ENCODE measurements around the gene GFRA4. TPM values are rescaled to one million over a fixed set of nuclear protein-coding genes. Genes with fewer than 3 reads are reported as not detected.

Gene GFRA4
- total RNA-seq, 2 experiments from 2014 or later: not detected

DNA sequence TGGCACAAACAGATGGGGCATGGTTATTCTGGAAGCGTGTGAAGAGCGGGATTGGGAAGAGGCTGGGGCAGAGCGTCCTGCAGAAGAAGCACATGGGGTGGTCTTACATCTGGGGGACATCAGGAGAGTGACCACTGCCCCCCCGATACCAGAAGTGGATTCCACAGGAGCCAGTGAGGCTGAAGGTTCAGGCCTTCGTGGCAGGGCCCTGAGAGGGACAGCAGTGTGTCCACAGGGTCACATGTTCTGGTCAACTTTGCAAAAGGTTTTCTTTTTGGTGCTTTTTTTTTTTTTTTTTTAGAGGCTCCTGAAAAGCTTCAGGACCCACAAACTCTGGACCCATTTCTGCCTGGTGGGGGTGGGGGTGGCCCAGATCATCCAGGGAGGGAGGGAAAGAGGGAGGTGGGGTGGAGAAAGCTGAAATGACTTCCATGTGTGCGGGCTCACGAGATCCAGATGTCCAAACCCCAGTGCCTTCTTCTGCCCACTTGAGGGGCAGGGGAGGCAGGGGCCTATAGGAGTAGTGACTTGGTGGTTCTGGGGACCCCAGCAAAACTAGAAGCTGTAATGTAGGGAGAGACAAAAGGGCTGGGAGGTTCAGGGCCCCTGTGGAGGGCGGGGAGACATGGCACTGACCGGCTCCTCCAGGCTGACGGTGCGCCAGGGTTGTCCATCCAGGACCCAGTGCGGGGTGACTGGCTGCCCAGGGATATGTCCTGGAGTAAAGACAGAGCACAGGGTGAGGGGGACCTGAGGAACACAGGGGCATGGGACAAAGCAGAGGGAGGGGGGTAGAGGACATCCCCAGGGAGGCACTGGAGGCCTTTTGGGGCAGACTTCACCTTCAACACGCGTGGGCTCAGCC is 15.9 kb upstream of the GFRA4 start:
- no peak overlapping the region for H3K27ac Mint-ChIP-seq
- peaks cover 71% of the 10 kb centered on the region for H3K27me3 Mint-ChIP-seq
- H3K36me3 Mint-ChIP-seq (ENCODE audit: low read depth): no peaks in the 10 kb centered on the region
- POLR2A ChIA-PET: no interaction called here
- CTCF ChIA-PET: interaction anchor here (0.9 to 3.8 kb wide), 2 partner anchors 17 to 31 kb away, joined by 3 to 33 read pairs; no protein-coding TSS in a partner anchor
- H3K4me1 Mint-ChIP-seq: peaks cover 4% of the 10 kb centered on the region
- no peak for DNase-seq
- no peak overlapping the region for H3K4me3 Mint-ChIP-seq
- H3K9me3 Mint-ChIP-seq: no peaks in the 10 kb centered on the region

DNA sequence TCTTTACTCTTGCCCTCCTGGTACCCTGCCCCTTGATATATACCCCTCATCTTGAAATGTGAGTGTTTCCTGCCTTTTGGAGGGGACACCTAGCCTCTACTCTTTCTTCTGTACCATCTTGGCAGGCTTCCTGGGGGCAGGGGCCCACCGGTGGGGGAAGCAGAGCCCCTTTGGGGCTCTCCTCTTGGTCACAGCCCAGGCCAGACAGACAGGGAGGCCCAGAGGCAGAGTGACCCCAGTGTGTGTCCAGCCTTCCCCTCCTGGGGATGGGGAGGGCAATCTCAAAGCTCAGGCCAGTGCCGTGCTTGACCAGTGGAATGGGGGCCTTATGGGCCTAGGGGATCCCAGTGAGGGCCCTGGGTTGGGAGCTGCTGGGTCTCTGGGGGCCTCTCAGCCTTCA is 15.0 kb upstream of the GFRA4 start:
- peaks cover 68% of the 10 kb centered on the region for H3K27me3 Mint-ChIP-seq
- POLR2A ChIA-PET: no interaction called here

DNA sequence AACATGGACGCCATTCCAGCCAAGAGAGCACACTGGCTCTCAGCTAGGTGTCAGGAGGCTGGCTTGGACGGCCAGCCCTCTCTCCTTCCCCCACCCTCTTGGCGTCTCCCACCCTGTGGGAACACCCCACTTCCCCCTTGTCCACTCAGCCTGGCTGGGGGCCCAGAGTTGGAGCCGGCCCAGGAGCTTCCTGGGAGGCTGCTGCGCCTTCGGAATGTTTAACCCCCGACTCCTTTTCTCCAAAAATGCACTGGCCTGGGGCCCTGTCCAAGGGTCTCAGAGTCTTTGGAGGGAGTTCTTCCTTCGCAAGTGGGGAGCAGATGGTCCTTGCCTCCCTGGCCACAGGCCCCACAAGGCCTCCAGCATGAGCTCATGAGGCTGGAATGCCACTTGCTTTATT is 14.5 kb upstream of the GFRA4 start:
- POLR2A ChIA-PET: interaction anchor here (1.1 to 2.4 kb wide), 3 partner anchors 12 to 29 kb away, joined by 4 to 9 read pairs (median 5); no protein-coding TSS in a partner anchor
- H3K27ac Mint-ChIP-seq: no peak overlapping the region
- H3K27me3 Mint-ChIP-seq: peaks cover 69% of the 10 kb centered on the region
- no peak for DNase-seq
- CTCF ChIA-PET: interaction anchor here (0.8 to 3.8 kb wide), 7 partner anchors 13 to 90 kb away, joined by 3 to 33 read pairs (median 9); partner anchors contain the start of genes ADISSP and GFRA4
- H3K36me3 Mint-ChIP-seq (ENCODE audit: low read depth): no peaks in the 10 kb centered on the region
- H3K9me3 Mint-ChIP-seq: no peaks in the 10 kb centered on the region
- no peak overlapping the region for H3K4me3 Mint-ChIP-seq
- H3K4me1 Mint-ChIP-seq: peaks cover 6% of the 10 kb centered on the region

More for the DNA sequence above, 15.0 kb upstream of the GFRA4 start:
- H3K36me3 Mint-ChIP-seq (ENCODE audit: low read depth): no peaks in the 10 kb centered on the region
- CTCF ChIA-PET: interaction anchor here (0.8 to 3.8 kb wide), 2 partner anchors 32 to 77 kb away, joined by 3 to 33 read pairs; no protein-coding TSS in a partner anchor
- H3K9me3 Mint-ChIP-seq: no peaks in the 10 kb centered on the region
- no peak overlapping the region for H3K27ac Mint-ChIP-seq
- no peak for DNase-seq
- H3K4me3 Mint-ChIP-seq: no peak overlapping the region
- peaks cover 4% of the 10 kb centered on the region for H3K4me1 Mint-ChIP-seq

DNA sequence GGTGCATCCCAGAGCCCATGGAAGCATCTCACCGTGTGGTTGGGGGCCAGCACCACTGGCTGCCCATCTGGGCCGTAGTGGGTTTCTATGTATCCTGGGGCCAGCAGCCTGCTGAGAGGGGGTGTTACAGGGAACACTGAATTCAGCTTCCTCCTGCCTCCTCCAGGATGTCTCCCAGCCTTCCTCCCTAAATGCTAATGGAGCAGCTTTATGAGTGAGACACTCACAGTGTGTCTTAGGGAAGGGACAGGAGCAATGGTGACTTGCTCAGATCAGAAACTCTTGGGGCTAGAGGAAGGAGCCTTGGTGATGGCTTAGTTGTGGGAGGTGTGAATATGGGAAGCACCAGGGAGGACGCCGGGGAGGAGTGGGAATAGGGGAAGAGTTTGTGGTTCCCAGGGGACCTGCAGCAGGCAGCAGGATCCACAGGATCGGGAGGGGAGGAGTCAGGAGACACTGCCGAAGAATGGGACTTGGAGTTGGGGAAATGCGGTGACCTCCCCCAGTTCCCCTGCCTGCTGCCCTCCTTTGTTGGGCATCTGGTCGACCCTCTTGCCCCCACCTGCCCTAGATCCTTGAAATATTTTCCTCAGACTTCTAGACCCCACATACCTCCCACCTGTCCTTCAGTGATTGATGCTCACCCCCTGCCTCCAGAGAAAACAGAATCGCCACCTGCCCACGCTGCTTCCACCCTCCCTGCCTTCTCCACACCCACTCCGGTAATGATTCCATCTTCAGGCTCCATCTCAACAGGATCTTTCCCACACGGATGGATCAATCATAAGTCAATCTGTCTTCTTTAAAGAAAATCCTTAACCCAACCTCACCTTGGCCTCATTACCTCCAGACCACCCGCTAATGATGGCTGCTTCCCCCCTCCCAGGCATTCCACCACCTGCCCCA is 12.0 kb upstream of the GFRA4 start:
- POLR2A ChIA-PET: interaction anchor here (2.4 kb wide), 1 partner anchor 9 kb away, joined by 9 read pairs; no protein-coding TSS in a partner anchor
- Mint-ChIP-seq H3K36me3 (ENCODE audit: low read depth) (no peaks in the 10 kb centered on the region), H3K9me3 (no peaks in the 10 kb centered on the region), H3K27ac (no peak overlapping the region), H3K4me1 (peaks cover 9% of the 10 kb centered on the region), H3K4me3 (no peak overlapping the region), H3K27me3 (peaks cover 70% of the 10 kb centered on the region)
- DNase-seq: no peak
- CTCF ChIA-PET: interaction anchor here (1.4 to 3.8 kb wide), 6 partner anchors 9 to 111 kb away, joined by 4 to 33 read pairs (median 9); partner anchors contain the start of genes GFRA4 and SIGLEC1

DNA sequence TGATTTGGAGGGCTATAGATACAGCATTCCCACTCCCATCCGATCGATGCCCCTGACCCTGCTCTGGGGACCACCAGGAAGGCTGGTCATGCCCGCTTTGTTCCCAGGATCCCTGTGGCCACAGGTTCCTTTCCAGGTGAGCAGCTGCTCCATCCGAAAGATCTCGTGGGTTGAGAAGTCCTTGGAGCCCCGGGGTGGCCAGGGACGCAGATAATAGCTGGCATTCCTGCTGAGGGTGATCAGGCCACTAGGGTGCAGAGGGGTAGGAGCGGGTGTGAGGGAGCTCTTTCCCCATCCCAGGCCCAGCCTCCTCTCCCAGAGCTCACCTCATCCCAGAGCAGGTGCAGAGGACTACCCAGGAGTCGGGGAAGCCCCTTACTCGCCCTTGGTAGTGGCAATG is 11.2 kb upstream of the GFRA4 start:
- H3K4me3 Mint-ChIP-seq: no peak overlapping the region
- peaks cover 73% of the 10 kb centered on the region for H3K27me3 Mint-ChIP-seq
- H3K27ac Mint-ChIP-seq: no peak overlapping the region
- no peaks in the 10 kb centered on the region for H3K9me3 Mint-ChIP-seq
- DNase-seq: no peak
- peaks cover 9% of the 10 kb centered on the region for H3K4me1 Mint-ChIP-seq
- CTCF ChIA-PET: interaction anchor here (1.1 to 1.4 kb wide), 2 partner anchors 8 to 16 kb away, joined by 3 to 4 read pairs; no protein-coding TSS in a partner anchor
- no peaks in the 10 kb centered on the region for H3K36me3 Mint-ChIP-seq (ENCODE audit: low read depth)
- POLR2A ChIA-PET: no interaction called here

DNA sequence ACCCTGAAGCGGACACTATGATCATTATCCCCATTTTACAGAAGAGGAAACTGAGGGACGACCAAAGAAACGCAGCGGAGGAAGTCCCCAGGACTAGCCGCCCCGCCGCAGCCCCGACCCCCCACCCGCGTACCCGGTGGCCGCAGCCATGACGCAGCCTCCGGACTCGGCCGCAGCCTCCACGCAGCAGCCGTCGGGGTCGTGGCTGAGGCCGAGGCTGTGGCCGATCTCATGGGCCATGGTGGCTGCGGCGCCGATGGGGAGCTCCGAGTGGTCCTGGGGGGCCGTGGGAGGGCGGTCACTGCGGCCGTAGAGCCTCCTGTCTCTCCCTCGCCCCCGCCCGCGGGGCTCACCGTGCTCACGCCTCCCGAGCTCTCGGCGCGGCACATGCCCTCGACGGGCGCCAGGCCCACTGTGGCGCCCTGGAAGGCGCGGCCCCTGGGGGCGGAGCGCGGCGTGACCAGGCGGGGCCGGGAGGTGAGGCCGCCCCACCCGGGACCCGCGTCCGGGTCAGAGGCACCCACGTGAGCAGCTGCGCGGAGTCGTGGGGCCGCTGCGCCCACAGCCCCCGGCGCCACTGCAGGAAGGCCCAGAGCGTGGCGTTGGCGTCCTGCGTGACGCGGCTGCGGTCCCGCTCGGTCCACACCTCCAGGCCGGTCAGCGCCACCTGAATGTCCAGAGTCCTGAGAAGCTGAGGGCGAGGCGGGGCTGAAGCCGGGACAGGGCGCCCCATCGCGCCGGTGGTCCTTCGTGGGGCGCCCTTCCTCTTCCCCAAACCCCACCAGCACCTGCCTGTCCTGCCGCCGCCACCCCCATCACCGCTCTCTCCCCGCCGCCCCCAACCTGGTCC is 10.2 kb upstream of the GFRA4 start:
- Mint-ChIP-seq H3K36me3 (ENCODE audit: low read depth) (no peaks in the 10 kb centered on the region), H3K4me3 (no peak overlapping the region), H3K4me1 (peaks cover 9% of the 10 kb centered on the region), H3K9me3 (no peaks in the 10 kb centered on the region), H3K27ac (no peak overlapping the region), H3K27me3 (peaks cover 72% of the 10 kb centered on the region)
- DNase-seq: no peak
- CTCF ChIA-PET: interaction anchor here (1.1 to 1.4 kb wide), 2 partner anchors 7 to 15 kb away, joined by 3 to 4 read pairs; no protein-coding TSS in a partner anchor
- POLR2A ChIA-PET: no interaction called here

DNA sequence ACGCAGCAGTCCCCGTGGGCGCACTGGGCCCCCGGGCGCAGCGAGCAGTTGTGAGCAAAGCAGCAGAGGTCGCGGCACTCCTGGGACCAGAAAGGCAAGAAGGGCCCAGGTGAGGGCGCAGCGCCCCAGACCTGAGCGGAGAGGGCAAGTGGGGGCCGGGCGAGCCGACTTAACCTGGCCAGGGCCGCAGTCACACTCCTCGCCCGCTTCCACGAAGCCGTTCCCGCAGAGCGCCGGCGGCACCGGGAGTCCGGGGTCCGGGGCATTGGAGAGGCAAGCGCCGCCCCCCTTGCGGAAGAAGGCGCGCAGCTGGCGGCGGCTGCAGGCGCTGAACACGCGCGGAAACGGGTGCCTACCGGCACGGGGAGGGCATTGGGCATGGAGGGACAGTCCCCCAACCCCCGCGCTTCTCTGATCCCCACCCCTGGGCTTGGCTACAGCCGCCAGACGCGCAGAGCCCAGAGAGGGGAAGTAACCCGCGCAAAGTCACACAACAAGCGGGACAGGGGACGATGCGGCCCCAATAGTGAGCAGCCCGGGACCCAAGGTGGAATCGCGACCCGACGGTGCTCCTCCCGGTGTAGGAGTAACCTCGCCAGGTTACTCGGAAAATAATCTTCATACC is 9.5 kb upstream of the GFRA4 start:
- Mint-ChIP-seq H3K4me3 (no peak overlapping the region), H3K27me3 (peaks cover 70% of the 10 kb centered on the region), H3K9me3 (no peaks in the 10 kb centered on the region), H3K36me3 (ENCODE audit: low read depth) (no peaks in the 10 kb centered on the region), H3K4me1 (peaks cover 9% of the 10 kb centered on the region), H3K27ac (no peak overlapping the region)
- no peak for DNase-seq
- ChIA-PET POLR2A (no interaction called here), CTCF (no interaction called here)

DNA sequence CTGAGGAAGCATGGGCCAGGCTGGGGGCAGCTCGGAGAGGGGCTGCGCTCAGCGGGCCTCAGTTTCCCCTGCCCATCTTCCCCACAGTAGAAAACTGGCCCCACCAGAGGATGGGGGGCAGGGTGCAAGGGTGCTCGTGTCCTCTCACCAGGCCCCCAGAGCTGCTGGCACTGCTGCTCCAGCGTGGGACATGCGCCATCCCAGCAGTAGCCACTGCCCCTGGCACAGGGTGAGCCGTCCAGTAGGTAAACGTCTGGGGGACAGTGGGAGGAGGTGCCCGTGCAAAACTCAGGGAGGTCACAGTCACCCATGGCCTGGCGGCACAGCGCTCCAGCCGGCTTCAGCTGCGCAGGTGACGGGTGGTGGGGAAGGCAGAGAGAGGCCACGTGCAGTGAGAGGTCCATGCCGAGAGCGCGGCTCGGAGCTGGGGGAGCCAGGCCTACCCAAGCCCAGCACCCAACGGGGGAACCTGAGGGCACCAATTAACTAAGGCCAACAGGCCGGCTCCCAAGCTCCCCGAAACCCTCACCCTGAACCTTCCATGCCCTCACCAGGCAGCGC is 8.9 kb upstream of the GFRA4 start:
- ChIA-PET POLR2A (no interaction called here), CTCF (no interaction called here)

DNA sequence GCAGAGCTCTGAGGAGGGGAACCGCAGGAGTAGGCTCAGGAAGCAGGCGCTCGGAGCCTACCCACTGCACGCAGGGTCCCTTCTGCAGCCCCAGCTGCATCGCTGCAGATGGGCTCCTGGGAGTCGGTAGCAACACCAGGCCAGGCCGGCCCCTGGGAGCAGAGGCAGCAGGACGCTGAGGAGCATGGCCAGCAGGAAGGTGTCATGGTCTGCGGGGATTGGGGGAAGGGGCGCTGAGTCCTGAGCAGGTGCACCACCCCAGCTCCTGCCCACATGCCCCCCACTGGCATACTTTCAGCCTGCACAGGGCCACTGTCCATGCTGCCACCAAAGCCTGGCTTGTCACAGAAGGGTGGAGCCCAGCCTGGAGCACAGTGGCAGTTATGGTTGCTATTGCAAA is 7.7 kb upstream of the GFRA4 start:
- Mint-ChIP-seq H3K4me1 (peaks cover 23% of the 10 kb centered on the region), H3K4me3 (no peak overlapping the region), H3K36me3 (ENCODE audit: low read depth) (no peaks in the 10 kb centered on the region), H3K27me3 (peaks cover 72% of the 10 kb centered on the region), H3K27ac (no peak overlapping the region), H3K9me3 (no peaks in the 10 kb centered on the region)
- ChIA-PET CTCF (no interaction called here), POLR2A (no interaction called here)
- DNase-seq: no peak

More for the DNA sequence above, 8.9 kb upstream of the GFRA4 start:
- peaks cover 15% of the 10 kb centered on the region for H3K4me1 Mint-ChIP-seq
- peaks cover 73% of the 10 kb centered on the region for H3K27me3 Mint-ChIP-seq
- H3K4me3 Mint-ChIP-seq: no peak overlapping the region
- H3K36me3 Mint-ChIP-seq (ENCODE audit: low read depth): no peaks in the 10 kb centered on the region
- no peaks in the 10 kb centered on the region for H3K9me3 Mint-ChIP-seq
- no peak overlapping the region for H3K27ac Mint-ChIP-seq
- DNase-seq: no peak

DNA sequence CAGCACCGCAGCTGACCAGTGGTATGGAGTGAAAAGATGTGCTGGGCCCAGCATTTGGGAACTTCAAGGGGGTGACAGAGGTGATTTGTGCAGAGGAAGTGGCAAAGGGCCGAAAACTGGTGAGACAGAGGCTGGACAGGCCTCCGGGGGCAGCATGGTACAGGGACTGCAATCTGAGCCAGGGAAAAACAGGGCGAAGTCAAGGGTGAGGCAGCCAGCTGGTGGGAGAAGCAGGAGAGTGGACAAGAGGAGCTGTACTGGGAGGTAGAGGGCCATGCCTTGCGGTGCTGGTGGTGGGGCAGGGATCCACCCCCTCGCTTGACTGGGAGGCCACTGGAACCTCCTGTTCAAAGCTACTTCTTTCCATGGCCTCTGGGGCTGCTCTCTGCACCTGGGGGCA is 7.3 kb upstream of the GFRA4 start:
- H3K9me3 Mint-ChIP-seq: no peaks in the 10 kb centered on the region
- peaks cover 27% of the 10 kb centered on the region for H3K4me1 Mint-ChIP-seq
- H3K27ac Mint-ChIP-seq: no peak overlapping the region
- no peak for DNase-seq
- ChIA-PET CTCF (no interaction called here), POLR2A (no interaction called here)
- no peak overlapping the region for H3K4me3 Mint-ChIP-seq
- peaks cover 70% of the 10 kb centered on the region for H3K27me3 Mint-ChIP-seq
- no peaks in the 10 kb centered on the region for H3K36me3 Mint-ChIP-seq (ENCODE audit: low read depth)

DNA sequence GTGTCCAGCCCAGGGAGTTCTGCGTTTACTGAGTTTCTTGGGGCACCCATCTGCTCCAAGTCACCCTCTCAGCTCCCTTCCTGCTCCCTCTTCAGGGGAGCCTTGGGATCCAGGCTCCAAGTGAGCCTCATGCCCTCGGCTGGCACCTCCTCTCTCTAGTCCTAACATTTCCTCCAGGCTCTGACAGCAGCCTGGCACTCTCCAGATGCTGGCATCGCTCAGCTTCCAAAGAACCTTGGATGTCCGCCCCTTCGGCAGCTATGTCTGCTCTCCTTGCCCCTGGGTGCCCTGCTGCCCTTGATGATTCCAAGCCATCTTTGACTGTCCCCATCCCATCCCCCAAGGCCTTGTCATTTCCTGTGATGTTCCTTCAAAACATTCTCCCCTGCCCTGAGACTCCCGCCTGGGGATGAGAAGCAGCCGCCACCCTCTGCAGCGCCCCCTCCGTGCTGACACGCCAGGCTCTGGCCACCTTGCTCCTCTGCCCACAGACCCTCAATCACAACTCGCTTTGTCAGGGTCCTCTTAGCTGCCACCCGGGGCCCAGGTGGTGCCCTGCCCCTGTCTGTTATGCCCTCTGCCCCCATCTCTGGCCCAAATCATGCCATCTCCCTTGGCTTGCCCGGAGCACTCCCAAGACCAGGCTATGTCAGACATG is 6.6 kb upstream of the GFRA4 start:
- H3K9me3 Mint-ChIP-seq: no peaks in the 10 kb centered on the region
- H3K36me3 Mint-ChIP-seq (ENCODE audit: low read depth): no peaks in the 10 kb centered on the region
- CTCF ChIA-PET: no interaction called here
- H3K4me1 Mint-ChIP-seq: peaks cover 34% of the 10 kb centered on the region
- POLR2A ChIA-PET: no interaction called here
- H3K4me3 Mint-ChIP-seq: no peak overlapping the region
- no peak for DNase-seq
- no peak overlapping the region for H3K27ac Mint-ChIP-seq
- H3K27me3 Mint-ChIP-seq: peaks cover 66% of the 10 kb centered on the region
